ENCODE data around the gene ZFYVE27. TPM values are rescaled to one million over a fixed set of nuclear protein-coding genes. Genes with fewer than 3 reads are reported as not detected.

ZFYVE27 gene
- total RNA-seq, 2 donors from 2014 or later, result 14.6 to 16.1 TPM

DNA sequence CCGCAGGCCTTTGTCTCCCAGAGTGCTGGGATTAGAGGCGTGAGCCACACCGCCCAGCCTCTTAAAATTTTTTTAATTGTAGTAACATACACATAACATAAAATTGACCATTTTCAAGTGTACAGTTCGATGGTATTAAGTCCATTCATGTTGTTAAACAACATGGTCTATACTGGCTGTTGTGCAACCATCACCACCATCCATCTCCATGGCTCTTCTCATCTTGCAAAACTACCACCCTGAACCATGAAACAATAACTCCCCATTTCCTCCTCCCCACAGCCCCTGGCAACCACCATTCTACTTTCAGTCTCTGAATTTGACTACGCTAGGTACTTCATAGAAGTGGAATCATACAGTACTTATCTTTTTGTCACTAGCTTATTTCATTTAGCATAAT, 7.9 kb upstream of the ZFYVE27 start:
- H3K27ac ChIP-seq, result no peak overlapping the region
- no peak for DNase-seq (ENCODE audit: low spot score)

DNA sequence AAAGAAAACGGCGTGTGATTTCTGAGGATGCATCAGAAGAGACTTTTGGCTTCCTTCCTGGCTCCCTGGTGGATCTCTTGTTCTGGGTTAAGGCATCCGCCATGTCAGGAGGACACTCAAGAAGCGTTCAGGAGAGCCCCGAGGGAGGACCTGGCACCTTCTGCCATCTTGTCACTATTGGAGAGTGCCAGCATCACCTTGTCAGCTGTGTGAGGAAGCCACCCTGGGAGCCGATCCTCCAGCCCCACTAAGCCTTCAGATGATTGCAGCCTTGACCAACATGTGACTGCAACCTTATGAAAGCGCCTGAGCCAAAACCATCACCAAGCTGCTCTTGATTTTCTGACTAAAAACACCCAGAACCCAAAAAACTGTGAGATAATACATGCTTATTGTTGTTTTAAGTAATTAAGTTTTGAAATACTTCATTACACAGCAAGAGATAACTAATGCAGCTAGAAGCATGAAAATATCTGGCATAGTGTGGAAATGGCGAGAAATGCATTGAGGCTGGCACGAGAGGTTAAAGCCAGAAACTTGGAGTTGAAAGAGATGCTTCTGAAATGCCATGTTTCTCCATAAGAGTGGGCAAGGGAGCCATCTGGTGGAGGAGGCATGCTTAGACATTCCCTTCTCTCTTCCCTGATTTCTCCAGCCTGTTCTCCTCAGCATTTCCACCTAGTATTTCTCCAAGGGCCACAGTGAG, 5.4 kb upstream of the ZFYVE27 start:
- peak; percentile 79 for DNase-seq (ENCODE audit: low spot score)
- H3K27me3 ChIP-seq, result no peaks in the 10 kb centered on the region
- no peaks in the 10 kb centered on the region for H3K9me3 ChIP-seq
- no peaks in the 10 kb centered on the region for H3K36me3 ChIP-seq
- peaks cover 0 to 4% of the 10 kb centered on the region in 2 donors for H3K4me1 ChIP-seq
- H3K27ac ChIP-seq, result no peak overlapping the region
- TF ChIP-seq, protein P1, sequence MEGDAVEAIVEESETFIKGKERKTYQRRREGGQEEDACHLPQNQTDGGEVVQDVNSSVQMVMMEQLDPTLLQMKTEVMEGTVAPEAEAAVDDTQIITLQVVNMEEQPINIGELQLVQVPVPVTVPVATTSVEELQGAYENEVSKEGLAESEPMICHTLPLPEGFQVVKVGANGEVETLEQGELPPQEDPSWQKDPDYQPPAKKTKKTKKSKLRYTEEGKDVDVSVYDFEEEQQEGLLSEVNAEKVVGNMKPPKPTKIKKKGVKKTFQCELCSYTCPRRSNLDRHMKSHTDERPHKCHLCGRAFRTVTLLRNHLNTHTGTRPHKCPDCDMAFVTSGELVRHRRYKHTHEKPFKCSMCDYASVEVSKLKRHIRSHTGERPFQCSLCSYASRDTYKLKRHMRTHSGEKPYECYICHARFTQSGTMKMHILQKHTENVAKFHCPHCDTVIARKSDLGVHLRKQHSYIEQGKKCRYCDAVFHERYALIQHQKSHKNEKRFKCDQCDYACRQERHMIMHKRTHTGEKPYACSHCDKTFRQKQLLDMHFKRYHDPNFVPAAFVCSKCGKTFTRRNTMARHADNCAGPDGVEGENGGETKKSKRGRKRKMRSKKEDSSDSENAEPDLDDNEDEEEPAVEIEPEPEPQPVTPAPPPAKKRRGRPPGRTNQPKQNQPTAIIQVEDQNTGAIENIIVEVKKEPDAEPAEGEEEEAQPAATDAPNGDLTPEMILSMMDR (IDR thresholded peaks at IDR 0.05), result peak; percentile 82 to 90
- no peak overlapping the region for H3K4me3 ChIP-seq

More for the DNA sequence above, 7.9 kb upstream of the ZFYVE27 start:
- Histone ChIP-seq H3K4me3 (no peak overlapping the region), H3K4me1 (peaks cover 0 to 4% of the 10 kb centered on the region in 2 donors), H3K36me3 (no peaks in the 10 kb centered on the region), H3K9me3 (no peaks in the 10 kb centered on the region), H3K27me3 (no peaks in the 10 kb centered on the region)
- TF ChIP-seq, protein P1 (IDR thresholded peaks at IDR 0.05), result no peak

DNA sequence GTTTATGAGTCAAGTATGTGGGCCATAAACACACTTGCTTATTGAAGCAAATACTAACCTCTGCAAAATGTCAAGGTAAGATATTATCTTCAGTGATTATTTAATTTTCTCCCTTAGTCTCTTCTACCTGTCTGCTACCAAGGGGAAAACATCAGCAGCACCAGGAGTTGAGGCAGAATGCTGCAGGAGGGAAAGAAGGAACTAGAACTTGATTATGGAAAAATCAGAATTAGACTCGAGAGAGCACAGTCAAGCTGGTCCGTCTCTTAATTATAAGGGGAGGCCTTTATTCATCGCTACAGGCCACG, 4.9 kb upstream of the ZFYVE27 start:
- no peaks in the 10 kb centered on the region for H3K36me3 ChIP-seq
- H3K4me1 ChIP-seq, result peaks cover 0 to 4% of the 10 kb centered on the region in 2 donors
- TF ChIP-seq, protein P1 (IDR thresholded peaks at IDR 0.05), result peak in 1 of 2 donors; percentile 4
- no peaks in the 10 kb centered on the region for H3K9me3 ChIP-seq
- no peak overlapping the region for H3K27ac ChIP-seq
- H3K27me3 ChIP-seq, result no peaks in the 10 kb centered on the region
- no peak overlapping the region for H3K4me3 ChIP-seq
- no peak for DNase-seq (ENCODE audit: low spot score)

DNA sequence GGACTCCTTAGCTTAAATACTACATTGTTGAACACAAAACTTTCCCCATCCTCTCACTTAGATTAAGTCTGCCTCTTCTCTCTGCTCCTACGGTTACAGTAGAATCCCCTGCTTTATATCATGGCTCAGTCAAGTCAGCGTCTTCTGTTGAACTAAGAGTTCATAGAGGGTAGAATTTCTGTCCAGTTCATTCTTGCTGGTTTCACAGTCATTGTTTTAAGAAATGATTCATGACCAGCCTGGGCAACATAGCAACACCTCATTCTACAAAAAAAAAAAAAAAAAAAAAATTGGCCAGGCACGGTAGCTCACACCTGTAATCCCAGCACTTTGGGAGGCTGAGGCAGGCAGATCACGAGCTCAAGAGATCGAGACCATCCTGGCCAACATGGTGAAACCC, 3.7 kb upstream of the ZFYVE27 start:
- no peaks in the 10 kb centered on the region for H3K36me3 ChIP-seq
- DNase-seq (ENCODE audit: low spot score), result no peak
- no peak overlapping the region for H3K4me3 ChIP-seq
- H3K4me1 ChIP-seq, result peaks cover 0 to 11% of the 10 kb centered on the region in 2 donors
- no peaks in the 10 kb centered on the region for H3K9me3 ChIP-seq
- no peak overlapping the region for H3K27ac ChIP-seq
- H3K27me3 ChIP-seq, result no peaks in the 10 kb centered on the region
- TF ChIP-seq, protein P1 (IDR thresholded peaks at IDR 0.05), result no peak

DNA sequence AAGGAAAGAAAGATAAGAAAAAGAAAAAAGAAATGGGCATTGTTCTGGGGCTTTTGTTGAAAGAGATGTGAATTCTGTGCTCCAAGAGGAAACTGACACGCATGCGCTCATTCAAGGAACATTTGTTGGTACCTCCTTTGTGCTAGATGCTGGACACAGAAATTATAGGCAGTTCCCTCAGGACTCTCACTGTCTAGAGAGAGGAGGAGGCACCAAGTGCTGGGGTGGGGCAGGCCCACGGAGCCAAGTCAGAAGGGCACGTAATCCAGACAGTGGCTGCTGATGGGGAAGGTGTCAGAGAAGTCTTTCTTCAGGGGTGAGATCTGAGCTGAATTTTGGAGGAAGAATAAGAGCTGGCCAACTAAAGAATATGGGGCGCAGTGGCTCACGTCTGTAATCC, 2.9 kb upstream of the ZFYVE27 start:
- DNase-seq (ENCODE audit: low spot score), result no peak
- TF ChIP-seq, protein P1 (IDR thresholded peaks at IDR 0.05), result no peak
- Histone ChIP-seq H3K36me3 (peaks cover 4% of the 10 kb centered on the region), H3K4me1 (peaks cover 0 to 19% of the 10 kb centered on the region in 2 donors), H3K9me3 (no peaks in the 10 kb centered on the region), H3K4me3 (no peak overlapping the region), H3K27ac (no peak overlapping the region), H3K27me3 (no peaks in the 10 kb centered on the region)

DNA sequence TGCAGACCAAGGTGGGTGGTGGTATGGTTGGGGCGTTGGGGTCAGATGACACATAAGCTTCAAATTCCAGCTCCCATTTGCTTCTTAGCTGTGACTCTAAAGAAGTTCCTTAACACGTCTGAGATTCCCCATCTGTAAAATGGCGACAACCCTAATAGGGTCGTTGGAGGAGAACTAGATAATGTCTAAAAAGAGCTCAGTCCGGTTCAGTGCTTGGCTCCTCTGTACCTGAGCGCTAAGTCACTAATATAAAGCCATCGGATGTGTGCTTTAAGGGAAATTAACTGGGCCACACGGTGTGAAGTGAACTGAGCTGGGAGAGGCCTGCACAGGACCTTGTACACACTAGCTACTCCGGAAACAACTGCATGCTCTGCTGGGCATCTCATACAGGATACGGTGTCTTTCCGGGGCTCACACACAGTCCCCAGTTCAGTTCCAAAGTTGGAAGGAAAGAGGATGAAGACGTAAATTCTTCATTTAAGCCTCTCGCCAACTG, 476 bp upstream of the ZFYVE27 start:
- no peaks in the 10 kb centered on the region for H3K9me3 ChIP-seq
- TF ChIP-seq, protein P1 (IDR thresholded peaks at IDR 0.05), result no peak
- H3K27ac ChIP-seq, result peak overlapping the region; percentile 84 to 86
- no peaks in the 10 kb centered on the region for H3K27me3 ChIP-seq
- peaks cover 16% of the 10 kb centered on the region for H3K36me3 ChIP-seq
- no peak for DNase-seq (ENCODE audit: low spot score)
- peaks cover 0 to 38% of the 10 kb centered on the region in 2 donors for H3K4me1 ChIP-seq
- peak overlapping the region in 1 of 2 donors; percentile 85 for H3K4me3 ChIP-seq

All from right atrium auricular region (tissue), 2 donors.